Dendritic cell treated with granulocyte-macrophage colony-stimulating factor and Interleukin-4, amounts not matched to agents 40 ng/mL and 50 ng/mL, for 4 days (primary cell): ENCODE measurements around the gene C2orf72.
"Not testable (repeated sequence)": the region's sequence is repeated elsewhere in the genome, so short reads cannot be mapped to it uniquely, and the experiment has no call there.

ENCODE experiments used
- H3K27ac Mint-ChIP-seq: one replicate; pipeline ENCODE4 v1.8.0; 2022; ENCODE audit warnings: mild to moderate bottlenecking, mixed read lengths
- H3K27me3 Mint-ChIP-seq: one replicate; pipeline ENCODE4 v1.8.0; 2022; ENCODE audit warnings: mild to moderate bottlenecking, mixed read lengths
- H3K36me3 Mint-ChIP-seq: one replicate; pipeline ENCODE4 v1.8.0; 2022; ENCODE audit warnings: low read depth, mixed read lengths
- H3K4me1 Mint-ChIP-seq: one replicate; pipeline ENCODE4 v1.8.0; 2022; ENCODE audit warnings: low read depth, mixed read lengths
- H3K4me3 Mint-ChIP-seq: one replicate; pipeline ENCODE4 v1.8.0; 2022; ENCODE audit warnings: mild to moderate bottlenecking, moderate library complexity, mixed read lengths
- H3K9me3 Mint-ChIP-seq: one replicate; pipeline ENCODE4 v1.8.0; 2022; ENCODE audit warnings: mixed read lengths
- intact Hi-C: fragments of 100-400 bp; cut with micrococcal nuclease; formaldehyde crosslinking; loops from one replicate; pipeline ENCODE4 v1.15.0; 2022

C2orf72 gene

DNA sequence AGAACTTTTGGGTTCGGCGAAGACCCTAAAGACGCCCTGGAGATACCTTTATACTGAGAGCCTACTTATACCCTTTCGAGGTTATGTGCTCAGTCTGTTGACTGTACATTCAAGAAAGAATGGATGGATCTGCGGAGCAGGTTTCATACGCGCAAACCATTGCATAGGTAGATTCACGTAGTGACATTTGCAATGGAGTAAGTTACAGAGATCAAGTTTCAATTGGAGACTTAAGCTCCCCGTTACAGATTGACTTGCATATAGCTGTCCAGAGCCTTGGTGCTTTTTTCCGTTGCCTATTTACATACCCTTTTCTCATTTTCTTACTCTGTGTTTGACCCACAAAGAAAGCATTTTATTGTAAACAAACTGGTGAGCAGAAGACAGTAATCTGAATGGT lies 20.3 kb downstream of the C2orf72 start:
- Mint-ChIP-seq H3K4me1 (peaks cover 40% of the 10 kb centered on the region), H3K4me3 (peak overlapping the region; percentile 94), H3K36me3 (peaks cover 35% of the 10 kb centered on the region), H3K9me3 (no peaks in the 10 kb centered on the region), H3K27me3 (peaks cover 16% of the 10 kb centered on the region), H3K27ac (peak overlapping the region; percentile 97)
- intact Hi-C loops: loop anchor here (5.0 to 10.0 kb wide), 2 partner anchors 153 to 235 kb away; no protein-coding TSS in a partner anchor

DNA sequence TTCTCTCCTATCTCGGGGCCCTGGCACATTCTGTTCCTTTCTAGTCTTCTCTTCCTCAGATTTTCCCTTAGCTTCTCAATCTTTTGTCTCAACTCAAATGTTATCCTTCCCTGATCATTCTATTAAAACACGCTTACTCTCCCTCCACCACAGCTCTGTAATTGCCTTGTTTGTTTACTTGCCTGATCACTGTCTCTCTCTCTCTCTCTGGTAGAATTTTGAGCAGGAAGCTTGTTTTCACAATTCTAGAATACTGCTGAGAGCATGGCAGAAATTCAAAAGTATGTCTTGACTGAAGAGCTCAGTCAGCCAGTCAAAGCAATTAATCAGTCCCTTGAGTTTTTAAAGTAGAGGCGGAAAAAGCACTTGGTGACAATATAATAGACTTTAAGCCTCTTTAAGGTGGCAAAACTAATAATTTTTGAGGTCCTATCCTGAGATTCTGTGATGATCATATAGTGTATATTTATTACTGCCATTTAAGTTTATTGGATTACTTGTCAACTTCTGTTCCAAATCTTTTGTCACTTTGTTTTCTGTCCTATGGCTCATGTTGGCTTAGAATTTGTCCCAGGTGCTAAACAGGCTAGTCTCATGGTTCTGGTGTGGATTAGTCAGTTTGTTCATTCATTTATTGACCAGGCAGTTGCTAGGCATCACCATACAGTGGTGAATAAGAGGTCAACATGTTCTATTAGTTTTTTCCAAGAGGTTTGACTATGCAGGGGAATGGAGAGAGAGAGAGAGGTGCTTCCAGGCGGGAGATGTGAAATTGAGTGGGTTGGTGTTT lies 21.6 kb downstream of the C2orf72 start:
- Mint-ChIP-seq H3K4me3 (no peak overlapping the region), H3K4me1 (peaks cover 35% of the 10 kb centered on the region), H3K36me3 (peaks cover 49% of the 10 kb centered on the region), H3K27me3 (peaks cover 3% of the 10 kb centered on the region), H3K9me3 (no peaks in the 10 kb centered on the region), H3K27ac (peak overlapping the region; percentile 97)
- intact Hi-C loops: loop anchor here (5.0 to 10.0 kb wide), 2 partner anchors 154 to 237 kb away; no protein-coding TSS in a partner anchor

DNA sequence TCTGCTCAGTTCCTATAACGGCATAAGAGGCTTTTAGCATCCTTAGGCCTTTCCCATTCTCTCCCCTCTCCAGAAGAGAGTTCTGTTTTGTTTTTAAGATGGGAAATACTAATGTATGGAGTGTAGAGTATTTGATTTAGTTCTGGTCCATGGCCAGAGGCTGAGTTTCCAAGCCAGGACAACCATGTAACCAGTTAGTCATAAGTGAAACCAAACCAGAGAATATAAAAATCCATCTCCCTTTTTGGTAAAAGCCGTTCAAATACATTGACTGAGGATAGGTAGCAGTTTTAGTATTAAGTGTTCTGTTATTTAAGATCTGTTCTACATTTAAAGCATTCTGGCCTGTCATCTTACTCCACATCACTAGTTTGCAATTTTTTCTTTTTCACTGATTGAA lies 22.4 kb downstream of the C2orf72 start:
- peaks cover 34% of the 10 kb centered on the region for H3K4me1 Mint-ChIP-seq
- intact Hi-C loops: loop anchor here (5.0 to 10.0 kb wide), 2 partner anchors 155 to 237 kb away; no protein-coding TSS in a partner anchor
- H3K9me3 Mint-ChIP-seq: no peaks in the 10 kb centered on the region
- H3K27me3 Mint-ChIP-seq: no peaks in the 10 kb centered on the region
- H3K27ac Mint-ChIP-seq: no peak overlapping the region
- no peak overlapping the region for H3K4me3 Mint-ChIP-seq
- peaks cover 57% of the 10 kb centered on the region for H3K36me3 Mint-ChIP-seq

DNA sequence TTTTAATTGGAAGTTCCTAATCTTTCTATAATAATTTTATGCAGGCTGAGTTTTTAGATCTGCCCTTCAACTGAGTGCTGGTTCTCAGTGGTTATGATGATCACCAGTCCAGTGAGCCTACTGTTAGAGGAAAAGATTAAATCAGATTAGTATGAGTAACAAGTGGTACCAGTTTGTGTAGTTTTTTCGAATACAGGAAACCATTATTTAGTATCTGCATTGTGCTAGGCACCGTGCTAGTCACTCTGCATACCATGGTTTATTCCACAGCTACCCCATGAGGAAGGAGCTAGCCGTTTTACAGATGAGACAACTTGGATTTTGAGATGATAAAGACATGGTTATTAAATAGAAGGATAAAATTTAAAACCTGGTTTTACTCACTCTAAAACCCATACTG lies 25.5 kb downstream of the C2orf72 start:
- no peak overlapping the region for H3K4me3 Mint-ChIP-seq
- intact Hi-C loops: no loop called here
- H3K27me3 Mint-ChIP-seq: no peaks in the 10 kb centered on the region
- no peak overlapping the region for H3K27ac Mint-ChIP-seq
- H3K36me3 Mint-ChIP-seq: peaks cover 74% of the 10 kb centered on the region
- peaks cover 36% of the 10 kb centered on the region for H3K4me1 Mint-ChIP-seq
- H3K9me3 Mint-ChIP-seq: no peaks in the 10 kb centered on the region

DNA sequence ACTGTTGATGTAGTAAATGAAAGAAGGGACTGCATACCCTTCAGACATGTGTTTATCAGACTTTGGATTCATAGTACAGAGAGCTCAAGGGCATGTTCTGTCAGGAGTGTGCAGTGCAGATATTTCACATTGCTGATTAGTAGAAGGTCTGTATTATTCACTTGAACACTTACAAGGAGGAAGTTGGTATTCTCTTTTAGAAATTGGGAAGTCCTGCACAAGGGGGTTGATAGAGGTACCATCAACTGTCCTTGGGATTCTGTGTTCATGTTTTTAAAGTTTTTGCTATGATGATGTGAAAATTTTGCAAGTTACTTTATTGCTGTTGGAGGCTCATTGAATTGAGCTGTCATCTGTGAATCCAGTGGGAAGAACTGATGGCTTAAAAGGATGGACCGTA lies 26.0 kb downstream of the C2orf72 start:
- intact Hi-C loops: no loop called here
- peaks cover 35% of the 10 kb centered on the region for H3K4me1 Mint-ChIP-seq
- no peak overlapping the region for H3K4me3 Mint-ChIP-seq
- H3K9me3 Mint-ChIP-seq: no peaks in the 10 kb centered on the region
- H3K36me3 Mint-ChIP-seq: peaks cover 80% of the 10 kb centered on the region
- H3K27me3 Mint-ChIP-seq: no peaks in the 10 kb centered on the region
- no peak overlapping the region for H3K27ac Mint-ChIP-seq

DNA sequence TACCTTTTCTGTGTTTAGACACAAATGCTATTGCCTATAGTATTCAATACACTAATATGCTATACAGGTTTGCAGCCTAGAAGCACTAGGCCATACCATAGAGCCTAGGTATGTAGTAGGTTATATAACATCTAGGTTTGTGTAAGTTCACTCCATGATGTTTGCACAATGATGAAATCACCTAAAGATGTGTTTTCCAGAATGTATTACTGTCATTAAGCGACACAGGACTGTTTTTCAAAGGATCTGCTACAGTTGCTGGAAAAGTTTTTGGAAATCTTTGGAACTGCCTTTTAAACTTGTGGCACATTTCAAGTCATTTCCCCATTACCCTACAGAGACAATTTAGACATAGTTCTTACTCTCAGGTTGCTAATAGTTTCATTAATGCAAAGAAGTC lies 28.6 kb downstream of the C2orf72 start:
- no peak overlapping the region for H3K27ac Mint-ChIP-seq
- peaks cover 15% of the 10 kb centered on the region for H3K4me1 Mint-ChIP-seq
- H3K27me3 Mint-ChIP-seq: no peaks in the 10 kb centered on the region
- H3K4me3 Mint-ChIP-seq: no peak overlapping the region
- H3K36me3 Mint-ChIP-seq: peaks cover 89% of the 10 kb centered on the region
- H3K9me3 Mint-ChIP-seq: no peaks in the 10 kb centered on the region
- intact Hi-C loops: no loop called here

DNA sequence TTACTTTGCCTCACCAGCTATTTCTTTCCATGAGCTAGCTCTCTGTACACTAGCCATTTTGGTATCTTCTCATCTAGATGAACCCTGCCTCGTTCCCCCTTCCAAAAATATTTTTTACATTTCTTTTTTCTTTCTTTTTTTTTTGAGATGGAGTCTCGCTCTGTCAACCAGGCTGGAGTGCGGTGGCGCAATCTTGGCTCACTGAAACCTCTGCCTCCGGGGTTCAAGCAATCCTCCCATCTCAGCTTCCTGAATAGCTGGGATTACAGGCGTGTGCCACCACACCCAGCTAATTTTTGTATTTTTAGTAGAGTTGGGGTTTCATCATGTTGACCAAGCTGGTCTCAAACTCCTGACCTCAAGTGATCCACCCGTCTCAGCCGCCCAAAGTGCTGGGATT lies 30.2 kb downstream of the C2orf72 start:
- Mint-ChIP-seq H3K36me3 (peaks cover 89% of the 10 kb centered on the region), H3K27ac (peak overlapping the region; percentile 2), H3K4me1 (peaks cover 15% of the 10 kb centered on the region)
- intact Hi-C loops, H3K27me3 Mint-ChIP-seq, H3K4me3 Mint-ChIP-seq, H3K9me3 Mint-ChIP-seq: not testable (repeated sequence)

DNA sequence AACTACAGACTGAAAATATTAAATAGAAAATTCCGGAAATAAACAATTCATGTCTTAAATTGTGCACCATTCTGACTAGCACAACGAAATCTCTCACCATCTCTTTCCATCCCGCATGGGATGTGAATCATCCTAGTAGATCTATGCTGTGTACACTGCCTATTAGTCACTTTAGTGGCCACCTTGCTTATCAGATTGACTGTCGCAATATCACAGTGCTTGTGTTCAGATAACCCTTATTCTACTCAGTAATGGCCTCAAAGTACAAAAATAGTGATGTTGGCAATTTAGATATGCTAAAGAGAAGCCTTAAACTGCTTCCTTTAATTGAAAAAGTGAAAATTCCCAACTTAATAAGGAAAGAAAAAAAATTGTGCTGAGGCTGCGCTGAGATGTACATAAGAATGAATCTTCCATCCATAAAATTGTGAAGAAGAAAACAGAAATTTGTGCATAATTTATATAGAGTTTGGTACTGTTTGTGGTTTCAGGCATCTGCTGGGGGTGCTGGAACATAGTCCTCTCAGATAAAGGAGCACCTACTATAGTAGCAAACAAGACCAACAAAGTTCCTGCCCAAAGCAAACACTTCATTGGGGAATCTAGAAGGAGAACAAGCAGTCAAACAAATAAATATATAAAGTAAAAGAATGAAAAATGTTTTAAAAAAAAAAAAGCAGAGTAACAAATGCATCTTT lies 31.4 kb downstream of the C2orf72 start:
- no peak overlapping the region for H3K4me3 Mint-ChIP-seq
- peaks cover 10% of the 10 kb centered on the region for H3K4me1 Mint-ChIP-seq
- H3K36me3 Mint-ChIP-seq: peaks cover 89% of the 10 kb centered on the region
- H3K9me3 Mint-ChIP-seq: no peaks in the 10 kb centered on the region
- H3K27me3 Mint-ChIP-seq: no peaks in the 10 kb centered on the region
- no peak overlapping the region for H3K27ac Mint-ChIP-seq
- intact Hi-C loops: no loop called here

DNA sequence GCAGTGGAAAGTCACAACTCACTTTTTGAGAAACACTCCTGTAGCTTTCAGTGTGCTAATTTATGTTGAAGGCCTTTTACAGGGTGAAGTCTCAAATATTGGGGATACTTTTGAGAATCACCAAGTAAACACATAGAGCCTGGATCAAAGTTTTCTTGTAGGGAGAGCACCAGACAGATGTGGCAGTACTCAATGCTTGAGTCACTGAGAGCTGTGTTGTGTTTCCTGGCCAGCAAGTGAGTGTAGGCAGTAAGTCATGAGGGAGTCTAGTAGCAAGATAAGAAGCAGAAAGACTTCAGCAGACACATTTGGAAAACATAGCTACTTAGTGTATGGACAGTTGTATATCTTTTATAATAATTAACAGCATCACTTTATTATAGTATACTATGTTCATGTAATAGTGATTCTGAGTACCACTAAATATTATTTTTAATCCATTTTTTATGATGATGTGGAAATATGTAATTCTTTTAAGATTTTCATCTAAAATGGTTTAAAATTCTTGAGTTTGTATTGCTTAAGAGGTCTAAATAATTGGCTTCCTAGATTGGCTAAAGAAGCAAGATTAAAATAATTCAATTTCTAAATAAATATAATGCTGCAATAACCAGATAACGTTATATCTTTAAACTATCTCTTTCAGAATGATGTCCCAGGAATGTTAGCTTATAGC lies 32.2 kb downstream of the C2orf72 start:
- Mint-ChIP-seq H3K4me3 (no peak overlapping the region), H3K27me3 (no peaks in the 10 kb centered on the region), H3K9me3 (no peaks in the 10 kb centered on the region), H3K4me1 (peaks cover 10% of the 10 kb centered on the region), H3K27ac (no peak overlapping the region), H3K36me3 (peaks cover 88% of the 10 kb centered on the region)
- intact Hi-C loops: no loop called here

DNA sequence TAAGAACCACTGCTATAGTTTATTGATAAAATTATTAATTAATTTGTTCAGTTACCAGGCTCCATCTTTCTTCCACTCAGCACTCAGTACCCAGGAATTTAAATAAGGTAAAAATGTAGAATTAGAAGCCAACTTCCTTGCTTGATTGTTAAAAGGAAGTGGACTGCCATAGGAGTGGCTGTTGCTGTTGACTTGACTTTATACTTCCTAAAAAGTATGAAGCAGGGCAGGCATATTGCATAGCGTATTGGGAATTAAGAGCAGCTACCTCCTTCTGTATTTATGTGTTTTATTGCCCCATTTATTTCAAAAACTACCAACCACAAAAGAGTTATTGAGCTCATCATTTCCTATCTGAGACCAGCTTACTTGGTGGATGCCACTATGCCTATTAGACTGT lies 47.2 kb downstream of the C2orf72 start:
- no peaks in the 10 kb centered on the region for H3K4me1 Mint-ChIP-seq
- H3K36me3 Mint-ChIP-seq: peaks cover 91% of the 10 kb centered on the region
- intact Hi-C loops: no loop called here
- no peak overlapping the region for H3K4me3 Mint-ChIP-seq
- no peak overlapping the region for H3K27ac Mint-ChIP-seq
- no peaks in the 10 kb centered on the region for H3K9me3 Mint-ChIP-seq
- H3K27me3 Mint-ChIP-seq: no peaks in the 10 kb centered on the region

DNA sequence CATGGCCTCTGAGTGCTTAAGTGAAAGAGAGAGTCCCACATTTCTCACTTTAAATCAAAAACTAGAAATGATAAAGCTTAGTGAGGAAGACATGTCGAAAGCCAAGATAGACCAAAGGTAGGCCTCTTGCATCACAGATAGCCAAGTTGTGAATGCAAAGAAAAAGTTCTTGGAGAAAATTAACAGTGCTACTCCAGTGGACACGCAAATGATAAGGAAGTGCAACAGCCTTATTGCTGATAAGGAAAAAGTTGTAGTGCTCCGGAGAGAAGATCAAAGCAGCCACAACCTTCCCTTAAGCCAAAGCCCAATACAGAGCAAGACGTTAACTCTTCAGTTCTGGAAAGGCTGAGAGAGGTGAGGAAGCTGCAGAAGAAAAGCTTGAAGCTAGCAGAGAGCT lies 51.4 kb downstream of the C2orf72 start:
- Mint-ChIP-seq H3K9me3 (no peaks in the 10 kb centered on the region), H3K27me3 (no peaks in the 10 kb centered on the region), H3K4me1 (no peaks in the 10 kb centered on the region), H3K36me3 (peaks cover 89% of the 10 kb centered on the region), H3K4me3 (no peak overlapping the region), H3K27ac (no peak overlapping the region)
- intact Hi-C loops: no loop called here

DNA sequence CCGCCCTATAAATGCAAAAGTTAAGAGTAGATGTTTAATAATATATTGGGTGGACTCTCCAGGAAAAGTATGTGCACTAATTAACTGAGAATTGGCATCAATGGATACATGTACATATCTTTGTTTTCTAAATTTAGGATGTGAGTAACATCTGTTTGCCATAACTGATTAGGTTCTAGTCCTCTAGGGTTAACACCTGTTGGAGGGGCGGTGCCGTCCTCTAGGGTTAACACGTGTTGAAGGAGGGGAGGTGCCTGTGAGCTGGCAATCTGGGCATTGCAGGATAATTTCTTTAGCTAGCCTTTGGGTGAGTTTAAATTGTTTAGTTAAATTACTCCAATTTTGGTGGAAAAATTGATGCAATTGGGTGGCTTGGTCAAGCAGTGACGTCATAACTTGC lies 56.6 kb downstream of the C2orf72 start:
- Mint-ChIP-seq H3K27ac (no peak overlapping the region), H3K36me3 (peaks cover 94% of the 10 kb centered on the region)
- intact Hi-C loops: no loop called here

DNA sequence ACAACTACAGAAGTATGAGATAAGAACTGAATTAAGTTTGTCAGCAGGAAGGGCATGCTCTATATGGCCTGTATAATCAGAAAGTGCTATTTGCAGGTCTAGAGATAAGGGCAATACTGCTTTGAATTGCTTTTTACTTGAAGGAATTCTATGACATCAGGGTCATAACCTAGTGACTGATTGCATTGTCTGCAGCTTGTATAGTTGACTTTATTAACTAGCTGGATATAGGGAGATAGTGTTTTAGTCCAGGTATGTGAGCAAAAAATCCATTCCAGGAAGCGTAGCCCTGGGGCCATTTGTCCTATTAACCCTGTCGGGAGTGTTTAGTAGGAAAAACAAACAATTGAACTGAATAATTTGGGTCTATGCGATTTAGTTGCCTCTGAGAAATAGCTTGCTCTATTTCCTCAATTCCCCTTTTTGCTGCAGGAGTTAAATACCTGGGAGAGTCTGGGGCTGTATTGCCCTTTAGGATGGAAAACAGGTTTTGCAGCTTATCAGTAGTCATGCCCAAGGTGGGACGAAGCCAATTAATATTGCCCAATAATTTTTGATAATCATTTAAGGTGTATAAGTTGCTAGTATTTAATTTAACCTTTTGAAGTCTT lies 57.5 kb downstream of the C2orf72 start:
- H3K27me3 Mint-ChIP-seq: no peaks in the 10 kb centered on the region
- H3K4me1 Mint-ChIP-seq: no peaks in the 10 kb centered on the region
- H3K27ac Mint-ChIP-seq: no peak overlapping the region
- no peak overlapping the region for H3K4me3 Mint-ChIP-seq
- H3K36me3 Mint-ChIP-seq: peaks cover 94% of the 10 kb centered on the region
- intact Hi-C loops: no loop called here
- H3K9me3 Mint-ChIP-seq: peaks cover 23% of the 10 kb centered on the region

More for the DNA sequence above, 56.6 kb downstream of the C2orf72 start:
- H3K9me3 Mint-ChIP-seq: peaks cover 19% of the 10 kb centered on the region
- no peaks in the 10 kb centered on the region for H3K27me3 Mint-ChIP-seq
- no peak overlapping the region for H3K4me3 Mint-ChIP-seq
- no peaks in the 10 kb centered on the region for H3K4me1 Mint-ChIP-seq
